GM18858 (cell line): ENCODE data around the gene LRRC10.

Experiments
- ATAC-seq: cut with Tn5 transposase; IDR thresholded peaks from one replicate; pipeline ENCODE4 v1.9.1; 2021; ENCODE audit not compliant: unreplicated experiment

Gene LRRC10

GRCh38 chr12:69570545-69571399 is 39.9 kb downstream of the LRRC10 start:
- peak; percentile 73 for ATAC-seq

GRCh38 chr12:69570000-69570516 is 40.6 kb downstream of the LRRC10 start:
- ATAC-seq, result no peak

GRCh38 chr12:69569236-69569635 is 41.5 kb downstream of the LRRC10 start:
- no peak for ATAC-seq

- no peak for ATAC-seq
Measured at GRCh38 chr12:69566603-69567002, 44.1 kb downstream of the LRRC10 start.

- ATAC-seq, result no peak
Measured at GRCh38 chr12:69563166-69563762, 47.4 kb downstream of the LRRC10 start.
